Measurements from ENCODE around the gene NAA50. TPM values are rescaled to one million over a fixed set of nuclear protein-coding genes. Genes with fewer than 3 reads are reported as not detected.

Gene NAA50
- total RNA-seq: 70.2 TPM
- 10 to 100 TPM; 72.5 to 85.0 (median 81.6) TPM for polyA plus RNA-seq

- peak; percentile 89 to 94 (median 93) for DNase-seq
- Histone ChIP-seq H3K27me3 (ENCODE audit: control insufficient read depth, insufficient read depth, low read length) (no peaks in the 10 kb centered on the region), H3K9me3 (ENCODE audit: control insufficient read depth in 2 of 2, low read length in 2 of 2) (no peaks in the 10 kb centered on the region), H3K27ac (ENCODE audit: insufficient read depth, low read length, poor library complexity, severe bottlenecking) (peak within 1 kb of the TSS; percentile 100), H3K36me3 (ENCODE audit: control insufficient read depth, insufficient read depth, low read length) (no peaks in the 10 kb centered on the region), H3K4me1 (ENCODE audit: control insufficient read depth, insufficient read depth, low read length, poor library complexity, severe bottlenecking) (peaks cover 61% of the 10 kb centered on the region), H3K4me3 (ENCODE audit: low read depth, low read length) (peak within 1 kb of the TSS; percentile 89)
- peak; percentile 73 to 77 for ATAC-seq (ENCODE audit: low read depth in 2 of 2)
- H3K27ac Mint-ChIP-seq: peak within 1 kb of the TSS; percentile 100
- H3K4me3 Mint-ChIP-seq: peak within 1 kb of the TSS; percentile 95 to 100 (median 98)
- peaks cover 10% of the 10 kb centered on the region for H3K27me3 Mint-ChIP-seq
- no peaks in the 10 kb centered on the region for H3K36me3 Mint-ChIP-seq
- peaks cover 34 to 69% (median 46%) of the 10 kb centered on the region in 4 donors for H3K4me1 Mint-ChIP-seq
- H3K9me3 Mint-ChIP-seq: no peaks in the 10 kb centered on the region
Measured at GRCh38 chr3:113745756-113746547, at the start of gene NAA50. NAA50 (minus strand) TSS chr3:113746249; CDS start chr3:113745949, 300 bp downstream.

DNA sequence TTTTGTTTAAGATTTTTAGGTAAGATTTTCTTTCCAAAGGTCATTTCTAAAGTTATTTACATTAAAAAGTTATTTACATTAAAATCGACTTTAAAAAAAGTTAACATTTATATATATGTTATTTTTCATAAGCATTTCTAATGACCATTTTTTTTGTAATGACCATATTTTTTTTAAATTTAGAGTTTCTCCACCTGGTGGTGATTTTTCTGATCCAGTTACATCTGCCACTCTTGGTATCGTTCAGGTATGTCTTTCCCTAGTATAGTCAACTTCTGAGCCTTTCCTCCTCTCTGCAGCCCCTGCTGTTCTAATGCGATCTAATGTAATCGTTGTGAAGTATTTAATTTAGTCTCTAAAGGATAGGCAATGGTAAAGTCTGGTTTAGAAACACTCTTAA is 49.6 kb upstream of the NAA50 start:
- Histone ChIP-seq H3K36me3 (ENCODE audit: control insufficient read depth, insufficient read depth, low read length) (peaks cover 43% of the 10 kb centered on the region), H3K9me3 (ENCODE audit: control insufficient read depth in 2 of 2, low read length in 2 of 2) (no peaks in the 10 kb centered on the region)
- H3K27ac Mint-ChIP-seq: no peak overlapping the region

GRCh38 chr3:113794526-113794925 is 48.5 kb upstream of the NAA50 start:
- H3K27ac Mint-ChIP-seq: no peak overlapping the region

More for the DNA sequence above, 49.6 kb upstream of the NAA50 start:
- ATAC-seq (ENCODE audit: low read depth in 2 of 2) (no peak), DNase-seq (no peak)
- Mint-ChIP-seq H3K27me3 (no peaks in the 10 kb centered on the region), H3K4me3 (no peak overlapping the region), H3K4me1 (peaks cover 0 to 5% (median 0%) of the 10 kb centered on the region in 4 donors), H3K9me3 (no peaks in the 10 kb centered on the region), H3K36me3 (peaks cover 32% of the 10 kb centered on the region)
- Histone ChIP-seq H3K27me3 (ENCODE audit: control insufficient read depth, insufficient read depth, low read length) (no peaks in the 10 kb centered on the region), H3K4me3 (ENCODE audit: low read depth, low read length) (no peak overlapping the region), H3K27ac (ENCODE audit: insufficient read depth, low read length, poor library complexity, severe bottlenecking) (no peak overlapping the region), H3K4me1 (ENCODE audit: control insufficient read depth, insufficient read depth, low read length, poor library complexity, severe bottlenecking) (no peaks in the 10 kb centered on the region)

GRCh38 chr3:113791381-113791780 is 45.3 kb upstream of the NAA50 start:
- Mint-ChIP-seq H3K9me3 (no peaks in the 10 kb centered on the region), H3K36me3 (peaks cover 32% of the 10 kb centered on the region), H3K27me3 (no peaks in the 10 kb centered on the region), H3K27ac (peak overlapping the region in 1 of 3 donors; percentile 16), H3K4me1 (peaks cover 0 to 5% (median 0%) of the 10 kb centered on the region in 4 donors), H3K4me3 (no peak overlapping the region)
- Histone ChIP-seq H3K4me3 (ENCODE audit: low read depth, low read length) (no peak overlapping the region), H3K27me3 (ENCODE audit: control insufficient read depth, insufficient read depth, low read length) (no peaks in the 10 kb centered on the region), H3K9me3 (ENCODE audit: control insufficient read depth in 2 of 2, low read length in 2 of 2) (no peaks in the 10 kb centered on the region), H3K4me1 (ENCODE audit: control insufficient read depth, insufficient read depth, low read length, poor library complexity, severe bottlenecking) (no peaks in the 10 kb centered on the region), H3K27ac (ENCODE audit: insufficient read depth, low read length, poor library complexity, severe bottlenecking) (no peak overlapping the region), H3K36me3 (ENCODE audit: control insufficient read depth, insufficient read depth, low read length) (peaks cover 39% of the 10 kb centered on the region)
- no peak for DNase-seq
- no peak for ATAC-seq (ENCODE audit: low read depth in 2 of 2)

More at GRCh38 chr3:113794526-113794925, 48.5 kb upstream of the NAA50 start:
- H3K4me3 Mint-ChIP-seq: no peak overlapping the region
- Histone ChIP-seq H3K4me3 (ENCODE audit: low read depth, low read length) (no peak overlapping the region), H3K4me1 (ENCODE audit: control insufficient read depth, insufficient read depth, low read length, poor library complexity, severe bottlenecking) (no peaks in the 10 kb centered on the region), H3K36me3 (ENCODE audit: control insufficient read depth, insufficient read depth, low read length) (peaks cover 35% of the 10 kb centered on the region), H3K27ac (ENCODE audit: insufficient read depth, low read length, poor library complexity, severe bottlenecking) (no peak overlapping the region), H3K9me3 (ENCODE audit: control insufficient read depth in 2 of 2, low read length in 2 of 2) (no peaks in the 10 kb centered on the region), H3K27me3 (ENCODE audit: control insufficient read depth, insufficient read depth, low read length) (no peaks in the 10 kb centered on the region)
- no peaks in the 10 kb centered on the region for H3K27me3 Mint-ChIP-seq
- peaks cover 29% of the 10 kb centered on the region for H3K36me3 Mint-ChIP-seq
- no peaks in the 10 kb centered on the region for H3K9me3 Mint-ChIP-seq
- DNase-seq (no peak), ATAC-seq (ENCODE audit: low read depth in 2 of 2) (no peak)
- peaks cover 0 to 5% (median 0%) of the 10 kb centered on the region in 4 donors for H3K4me1 Mint-ChIP-seq

DNA sequence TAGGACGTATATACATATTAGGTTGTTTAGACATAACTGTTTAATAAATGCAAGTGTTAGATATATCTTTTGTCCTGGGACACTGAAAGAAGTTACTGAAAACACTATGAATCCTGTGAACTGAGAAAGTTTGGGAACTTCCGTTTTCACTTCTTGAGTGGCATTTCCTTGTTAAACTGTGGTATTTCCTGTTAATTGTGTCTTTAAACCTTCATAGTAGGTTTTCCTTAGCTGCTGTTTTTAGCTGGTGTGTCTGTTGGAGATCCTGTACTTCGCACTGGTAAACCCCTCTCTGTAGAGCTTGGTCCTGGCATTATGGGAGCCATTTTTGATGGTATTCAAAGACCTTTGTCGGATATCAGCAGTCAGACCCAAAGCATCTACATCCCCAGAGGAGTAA is 37.9 kb upstream of the NAA50 start:
- H3K36me3 Mint-ChIP-seq: peaks cover 22% of the 10 kb centered on the region
- no peaks in the 10 kb centered on the region for H3K27me3 Mint-ChIP-seq
- Histone ChIP-seq H3K4me1 (ENCODE audit: control insufficient read depth, insufficient read depth, low read length, poor library complexity, severe bottlenecking) (no peaks in the 10 kb centered on the region), H3K27ac (ENCODE audit: insufficient read depth, low read length, poor library complexity, severe bottlenecking) (no peak overlapping the region), H3K36me3 (ENCODE audit: control insufficient read depth, insufficient read depth, low read length) (peaks cover 31% of the 10 kb centered on the region), H3K9me3 (ENCODE audit: control insufficient read depth in 2 of 2, low read length in 2 of 2) (no peaks in the 10 kb centered on the region), H3K4me3 (ENCODE audit: low read depth, low read length) (no peak overlapping the region), H3K27me3 (ENCODE audit: control insufficient read depth, insufficient read depth, low read length) (no peaks in the 10 kb centered on the region)
- H3K4me3 Mint-ChIP-seq: no peak overlapping the region
- DNase-seq (peak in 1 of 3 donors; percentile 26), ATAC-seq (ENCODE audit: low read depth in 2 of 2) (no peak)
- no peak overlapping the region for H3K27ac Mint-ChIP-seq
- no peaks in the 10 kb centered on the region for H3K9me3 Mint-ChIP-seq
- peaks cover 4 to 16% (median 7%) of the 10 kb centered on the region in 4 donors for H3K4me1 Mint-ChIP-seq

DNA sequence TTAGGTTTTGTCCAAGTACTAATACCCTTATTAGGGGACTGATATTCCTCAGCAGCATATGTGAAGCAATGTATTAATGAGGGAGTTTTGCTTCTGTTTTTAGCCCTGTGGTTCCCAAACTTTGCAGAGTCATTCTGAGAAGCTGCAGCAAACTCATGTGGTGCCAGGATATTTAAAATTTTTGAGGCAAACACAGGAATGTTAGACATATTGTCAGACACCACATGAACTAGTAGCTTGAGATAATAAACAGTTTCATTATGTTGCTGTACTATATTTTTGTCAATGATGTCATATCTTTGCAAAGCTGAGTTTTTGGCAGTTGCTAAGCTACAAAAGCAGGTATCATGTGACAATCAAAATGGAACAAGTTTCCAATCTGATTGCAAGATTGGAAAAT is 37.4 kb upstream of the NAA50 start:
- DNase-seq (no peak), ATAC-seq (ENCODE audit: low read depth in 2 of 2) (no peak)
- H3K4me3 Mint-ChIP-seq: no peak overlapping the region
- no peak overlapping the region for H3K27ac Mint-ChIP-seq
- H3K4me3 ChIP-seq (ENCODE audit: low read depth, low read length): no peak overlapping the region
- H3K27me3 Mint-ChIP-seq: no peaks in the 10 kb centered on the region
- peaks cover 22% of the 10 kb centered on the region for H3K36me3 Mint-ChIP-seq
- peaks cover 27% of the 10 kb centered on the region for H3K36me3 ChIP-seq (ENCODE audit: control insufficient read depth, insufficient read depth, low read length)
- H3K9me3 Mint-ChIP-seq: no peaks in the 10 kb centered on the region
- no peak overlapping the region for H3K27ac ChIP-seq (ENCODE audit: insufficient read depth, low read length, poor library complexity, severe bottlenecking)
- H3K27me3 ChIP-seq (ENCODE audit: control insufficient read depth, insufficient read depth, low read length): no peaks in the 10 kb centered on the region
- H3K4me1 Mint-ChIP-seq: peaks cover 4 to 16% (median 7%) of the 10 kb centered on the region in 4 donors
- H3K4me1 ChIP-seq (ENCODE audit: control insufficient read depth, insufficient read depth, low read length, poor library complexity, severe bottlenecking): no peaks in the 10 kb centered on the region
- no peaks in the 10 kb centered on the region for H3K9me3 ChIP-seq (ENCODE audit: control insufficient read depth in 2 of 2, low read length in 2 of 2)

GRCh38 chr3:113776564-113776963 is 30.5 kb upstream of the NAA50 start:
- Histone ChIP-seq H3K9me3 (ENCODE audit: control insufficient read depth in 2 of 2, low read length in 2 of 2) (no peaks in the 10 kb centered on the region), H3K36me3 (ENCODE audit: control insufficient read depth, insufficient read depth, low read length) (peaks cover 4% of the 10 kb centered on the region), H3K4me1 (ENCODE audit: control insufficient read depth, insufficient read depth, low read length, poor library complexity, severe bottlenecking) (no peaks in the 10 kb centered on the region), H3K4me3 (ENCODE audit: low read depth, low read length) (no peak overlapping the region), H3K27me3 (ENCODE audit: control insufficient read depth, insufficient read depth, low read length) (no peaks in the 10 kb centered on the region), H3K27ac (ENCODE audit: insufficient read depth, low read length, poor library complexity, severe bottlenecking) (no peak overlapping the region)
- ATAC-seq (ENCODE audit: low read depth in 2 of 2): no peak
- Mint-ChIP-seq H3K4me3 (no peak overlapping the region), H3K27ac (no peak overlapping the region), H3K9me3 (no peaks in the 10 kb centered on the region), H3K27me3 (no peaks in the 10 kb centered on the region), H3K4me1 (peaks cover 10 to 26% (median 19%) of the 10 kb centered on the region in 4 donors), H3K36me3 (peaks cover 18% of the 10 kb centered on the region)
- no peak for DNase-seq

- Histone ChIP-seq H3K9me3 (ENCODE audit: control insufficient read depth in 2 of 2, low read length in 2 of 2) (no peaks in the 10 kb centered on the region), H3K4me3 (ENCODE audit: low read depth, low read length) (no peak overlapping the region), H3K36me3 (ENCODE audit: control insufficient read depth, insufficient read depth, low read length) (peaks cover 4% of the 10 kb centered on the region), H3K4me1 (ENCODE audit: control insufficient read depth, insufficient read depth, low read length, poor library complexity, severe bottlenecking) (no peaks in the 10 kb centered on the region), H3K27me3 (ENCODE audit: control insufficient read depth, insufficient read depth, low read length) (no peaks in the 10 kb centered on the region), H3K27ac (ENCODE audit: insufficient read depth, low read length, poor library complexity, severe bottlenecking) (no peak overlapping the region)
- no peaks in the 10 kb centered on the region for H3K9me3 Mint-ChIP-seq
- ATAC-seq (ENCODE audit: low read depth in 2 of 2) (no peak), DNase-seq (no peak)
- no peak overlapping the region for H3K4me3 Mint-ChIP-seq
- peaks cover 4 to 26% (median 19%) of the 10 kb centered on the region in 4 donors for H3K4me1 Mint-ChIP-seq
- peaks cover 15% of the 10 kb centered on the region for H3K36me3 Mint-ChIP-seq
- peak overlapping the region in 1 of 3 donors; percentile 28 for H3K27ac Mint-ChIP-seq
- H3K27me3 Mint-ChIP-seq: no peaks in the 10 kb centered on the region
Measured at GRCh38 chr3:113775516-113775915, 29.5 kb upstream of the NAA50 start.

All from CD4-positive, CD25-positive, alpha-beta regulatory T cell (primary cell).